ES-I3 (cell line): ENCODE results near the gene MAPK7.

ENCODE experiments used
- H3K36me3 ChIP-seq: 2 replicates; pipeline ENCODE4 v1.6.1; 2013; ENCODE audit warnings: mild to moderate bottlenecking, low read length, control low read depth, moderate library complexity; ENCODE audit not compliant: insufficient read depth
- H3K4me1 ChIP-seq: 2 replicates; pipeline ENCODE4 v1.6.1; 2013; ENCODE audit warnings: mild to moderate bottlenecking, control low read depth, low read length; ENCODE audit not compliant: insufficient read depth
- H3K9ac ChIP-seq: 2 replicates; pipeline ENCODE4 v1.6.1; 2013; ENCODE audit warnings: low read depth, mild to moderate bottlenecking, low read length, moderate library complexity
- H3K9me3 ChIP-seq: 2 replicates; pipeline ENCODE4 v1.6.1; 2013; ENCODE audit warnings: mild to moderate bottlenecking, low read length, moderate library complexity; ENCODE audit not compliant: control insufficient read depth, insufficient read depth

MAPK7 gene

DNA sequence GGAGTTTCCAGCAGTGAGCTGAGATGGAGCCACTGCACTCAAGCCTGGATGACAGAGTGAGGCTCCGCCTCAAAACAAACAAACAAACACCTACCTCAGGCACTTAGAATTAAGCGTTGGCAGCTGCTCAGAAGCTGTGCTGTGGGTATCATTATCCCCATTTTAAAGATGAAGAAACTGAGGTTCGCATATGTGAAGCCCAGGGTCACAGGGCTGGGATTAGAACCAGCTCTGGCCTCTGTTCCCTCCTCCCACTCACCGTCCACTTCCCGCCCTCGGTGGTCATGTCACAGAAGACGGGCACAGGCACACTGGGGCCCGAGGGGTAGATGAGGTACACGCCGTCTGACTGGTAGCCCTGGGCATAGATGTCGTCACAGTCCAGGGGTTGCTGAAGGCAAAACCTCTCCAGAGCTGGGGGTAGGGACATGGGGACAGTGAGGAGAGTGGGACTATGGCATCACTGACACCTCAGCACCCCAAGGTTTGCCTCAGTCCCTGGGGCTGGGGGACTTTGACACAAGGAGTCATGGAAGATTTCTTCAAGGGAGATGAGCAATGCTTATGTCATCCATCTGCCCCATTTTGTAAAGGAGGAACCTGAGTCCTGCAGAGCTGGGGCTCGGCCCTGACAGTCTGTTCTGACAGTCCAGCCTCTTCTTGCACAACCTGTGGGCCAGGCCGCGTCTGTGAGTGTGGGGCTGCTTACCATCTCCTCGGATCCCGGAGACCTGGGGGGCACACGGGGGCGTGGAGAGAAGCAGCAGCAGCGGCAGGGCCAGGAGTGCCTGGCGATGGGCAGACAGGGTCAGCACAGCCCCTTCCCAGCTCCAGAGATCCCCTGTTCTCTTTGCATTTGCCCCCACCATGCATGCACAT lies 8.0 kb downstream of the MAPK7 start:
- Histone ChIP-seq H3K9me3 (no peaks in the 10 kb centered on the region), H3K4me1 (peaks cover 16% of the 10 kb centered on the region; the same call in 1 of the 2 replicates), H3K9ac (no peak overlapping the region), H3K36me3 (peaks cover 9% of the 10 kb centered on the region; the same call in 1 of the 2 replicates)

DNA sequence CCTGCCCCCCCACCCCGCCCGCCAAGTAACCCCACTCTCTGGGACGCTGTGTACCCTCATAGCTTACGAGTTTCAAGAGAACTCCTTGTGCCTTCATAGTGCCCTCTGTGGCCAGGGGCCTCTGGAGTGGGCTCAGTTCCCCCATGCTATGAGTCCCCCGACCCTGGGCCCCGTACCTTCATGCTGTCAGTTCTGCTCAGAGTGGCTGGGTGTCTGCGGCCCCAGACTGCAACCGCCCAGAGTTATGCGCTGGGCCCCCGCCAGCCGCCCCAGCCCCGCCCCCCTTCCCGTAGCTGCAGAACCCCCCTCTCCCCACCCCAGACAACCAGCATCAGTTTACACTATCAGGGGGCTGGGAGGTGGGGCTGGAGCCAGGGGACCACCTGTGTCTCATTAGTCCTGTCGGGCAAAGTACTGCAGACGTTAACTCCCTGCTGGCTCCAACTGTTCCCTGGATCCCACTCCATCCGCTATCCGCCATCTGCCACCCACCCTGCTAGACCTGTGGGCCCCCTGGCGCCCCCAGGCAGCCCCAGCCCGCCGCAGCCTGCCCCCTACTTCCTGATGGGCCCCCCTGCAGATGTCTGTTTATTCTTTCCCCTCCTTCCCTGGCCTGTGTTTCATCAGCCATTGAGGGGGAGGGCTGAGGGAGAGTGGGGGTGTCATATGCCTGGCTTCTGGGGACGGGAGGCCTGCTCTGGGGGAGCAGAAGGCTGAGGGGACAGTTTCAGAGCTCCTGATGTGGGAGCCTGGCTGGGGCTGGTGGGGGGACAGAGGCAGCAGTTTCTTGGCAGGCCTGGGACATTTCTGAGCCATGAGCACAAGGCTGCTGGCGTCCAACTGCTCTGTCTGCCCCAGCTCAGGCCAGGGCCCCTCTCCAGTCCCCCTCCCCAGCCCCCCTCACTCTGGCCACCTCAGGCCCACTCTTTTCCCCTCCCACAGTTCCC lies 8.9 kb downstream of the MAPK7 start, which contains the start of gene MFAP4:
TSS of gene MFAP4 (minus strand) at position 217 of the 947 bp plus-strand sequence. CDS start at position 182, 35 bp downstream.
- no peak within 1 kb of the TSS for H3K9ac ChIP-seq
- peaks cover 5% of the 10 kb centered on the region; the same call in 1 of the 2 replicates for H3K36me3 ChIP-seq
- H3K9me3 ChIP-seq = no peaks in the 10 kb centered on the region
- H3K4me1 ChIP-seq = peaks cover 16% of the 10 kb centered on the region; the same call in 1 of the 2 replicates

DNA sequence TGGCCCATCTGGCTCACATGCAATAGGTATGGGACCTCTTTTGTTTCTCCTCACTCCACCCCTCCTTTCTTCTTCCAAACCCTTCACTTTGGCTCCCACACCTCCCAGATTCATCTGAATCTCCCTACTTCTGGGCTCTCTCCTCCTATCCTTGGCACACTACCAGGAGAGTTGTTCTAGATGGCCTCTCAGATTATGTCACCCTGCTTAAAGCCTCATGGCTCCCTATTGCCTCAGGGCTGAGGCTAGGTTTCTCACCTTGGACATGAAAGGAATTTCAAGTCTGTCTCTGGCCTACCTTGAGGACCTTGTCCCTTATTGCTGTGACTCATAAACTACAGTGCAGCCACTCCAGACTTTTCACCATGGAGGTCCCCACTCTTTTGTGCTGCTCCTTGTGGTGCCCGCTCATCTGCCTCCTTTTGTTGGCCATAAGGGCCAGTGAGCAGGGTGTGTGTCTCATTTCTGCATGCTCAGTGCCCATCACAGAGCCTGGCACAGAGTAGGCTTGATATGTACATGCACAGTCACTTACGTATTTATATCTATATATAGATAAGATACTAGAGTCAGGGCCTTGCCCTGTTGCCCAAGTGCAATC lies 9.7 kb downstream of the MAPK7 start:
- Histone ChIP-seq H3K9ac (no peak overlapping the region), H3K9me3 (no peaks in the 10 kb centered on the region), H3K36me3 (no peaks in the 10 kb centered on the region), H3K4me1 (peaks cover 16% of the 10 kb centered on the region; the same call in 1 of the 2 replicates)

DNA sequence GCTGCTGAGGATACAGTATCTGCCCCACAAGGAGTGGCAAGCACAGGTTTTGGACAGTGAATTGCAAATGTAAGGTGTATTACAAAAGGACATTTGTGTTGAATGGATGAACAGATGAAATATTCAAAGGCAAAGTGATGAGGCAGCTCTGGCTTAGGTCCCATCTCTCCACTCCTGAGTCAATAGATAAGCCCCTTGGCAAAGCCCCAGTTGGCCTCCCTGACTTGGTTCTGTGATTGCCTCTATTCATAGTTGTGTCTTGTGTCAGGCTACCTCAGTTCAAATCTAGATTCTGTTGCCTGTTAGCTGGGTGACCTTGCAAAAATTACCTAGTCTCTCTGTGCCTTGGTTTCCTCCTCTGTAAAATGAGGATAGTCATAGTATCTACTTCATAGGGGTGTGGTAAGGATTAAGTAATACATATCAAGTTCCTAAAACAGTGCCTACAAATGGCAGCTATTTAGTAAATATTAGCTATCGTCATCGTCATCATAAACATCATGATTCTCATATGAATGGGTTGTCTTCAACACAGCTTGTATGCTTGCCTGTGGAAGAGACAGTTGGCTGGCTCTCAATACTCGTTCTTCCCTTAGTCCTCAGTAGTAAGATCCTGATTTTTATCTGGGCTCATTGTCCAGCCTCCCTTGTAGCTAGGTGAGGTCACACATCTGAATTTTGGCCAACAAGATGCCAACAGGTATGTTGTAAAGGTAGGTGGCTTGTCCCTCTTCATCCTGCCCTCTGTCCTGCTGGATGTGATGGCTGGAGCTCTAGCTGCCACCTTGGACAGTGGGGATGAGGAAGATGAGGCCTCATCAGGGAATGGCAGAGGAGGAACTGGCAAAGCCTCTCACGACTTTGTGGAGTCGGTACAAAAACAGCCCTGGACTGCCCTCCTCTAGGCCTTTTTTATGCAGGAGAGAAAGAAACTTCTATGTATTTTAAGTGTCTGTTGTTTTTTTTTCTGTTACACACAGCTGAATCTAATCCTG lies 10.8 kb downstream of the MAPK7 start:
- peaks cover 16% of the 10 kb centered on the region; the same call in 1 of the 2 replicates for H3K4me1 ChIP-seq
- no peaks in the 10 kb centered on the region for H3K9me3 ChIP-seq
- no peak overlapping the region for H3K9ac ChIP-seq
- H3K36me3 ChIP-seq = no peaks in the 10 kb centered on the region

DNA sequence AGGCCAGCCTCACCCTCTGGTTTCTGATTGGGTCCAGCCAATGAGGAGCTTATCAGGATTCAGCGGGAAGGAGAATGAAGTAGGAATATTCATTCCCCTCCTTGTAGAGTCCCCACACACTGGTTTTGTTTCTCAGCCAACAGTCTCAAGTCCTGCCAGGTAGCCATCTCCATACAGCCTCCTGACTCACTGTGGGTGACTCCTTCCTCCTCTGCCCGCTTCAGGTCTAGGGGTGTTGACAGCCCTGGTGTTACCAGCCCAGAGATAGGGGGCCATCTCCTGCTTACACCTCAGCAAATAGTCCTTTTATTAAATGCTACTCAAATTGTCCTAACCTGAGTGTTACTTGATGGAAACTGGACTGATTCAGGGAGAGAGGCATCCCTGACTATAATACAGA lies 12.7 kb downstream of the MAPK7 start:
- no peak overlapping the region for H3K9ac ChIP-seq
- no peaks in the 10 kb centered on the region for H3K36me3 ChIP-seq
- no peaks in the 10 kb centered on the region for H3K9me3 ChIP-seq
- peaks cover 9% of the 10 kb centered on the region; the same call in 1 of the 2 replicates for H3K4me1 ChIP-seq

DNA sequence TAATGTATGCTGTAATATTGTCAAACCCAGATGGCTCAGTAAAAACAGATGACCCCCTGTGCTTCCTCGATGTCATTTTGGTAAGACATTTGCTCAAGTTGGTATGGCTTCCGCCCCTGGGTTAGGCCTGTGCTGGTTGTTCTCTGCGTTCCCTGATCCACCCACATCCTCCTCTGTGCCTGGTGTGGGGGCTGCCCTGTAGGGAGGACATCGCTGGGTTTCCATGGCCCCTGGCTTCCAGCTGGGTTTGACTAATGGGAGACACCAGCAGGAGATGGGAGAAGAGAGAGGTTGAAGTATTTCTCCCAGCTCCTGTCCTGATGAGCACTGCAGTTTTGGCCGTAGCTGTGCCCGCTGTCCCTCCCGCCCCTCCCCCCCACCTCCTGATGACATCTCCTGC lies 13.1 kb downstream of the MAPK7 start:
- no peaks in the 10 kb centered on the region for H3K9me3 ChIP-seq
- peaks cover 6% of the 10 kb centered on the region; the same call in 1 of the 2 replicates for H3K4me1 ChIP-seq
- H3K9ac ChIP-seq = no peak overlapping the region

DNA sequence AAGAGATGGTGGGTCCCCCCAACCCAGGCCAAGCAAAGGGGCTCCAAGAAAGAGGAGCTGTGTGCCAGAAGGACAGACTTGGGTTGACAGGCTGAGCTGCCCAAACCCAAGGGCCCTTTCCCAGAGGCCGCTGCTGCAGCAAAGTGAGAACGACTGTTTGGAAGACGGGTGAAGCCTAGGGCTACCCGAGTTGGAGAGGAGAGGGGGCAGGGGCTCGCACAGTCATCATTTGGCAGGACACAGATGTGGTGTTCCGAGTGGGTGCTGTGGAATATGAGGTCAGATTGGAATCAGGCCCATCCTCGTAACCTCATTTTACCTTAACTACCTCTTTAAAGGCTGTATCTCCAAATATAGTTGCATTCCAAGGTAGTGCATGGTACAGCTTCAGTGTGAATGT lies 14.0 kb downstream of the MAPK7 start:
- Histone ChIP-seq H3K9me3 (no peaks in the 10 kb centered on the region), H3K9ac (no peak overlapping the region), H3K36me3 (no peaks in the 10 kb centered on the region), H3K4me1 (peaks cover 3% of the 10 kb centered on the region; the same call in 1 of the 2 replicates)

More for the DNA sequence above, 13.1 kb downstream of the MAPK7 start:
- no peaks in the 10 kb centered on the region for H3K36me3 ChIP-seq

DNA sequence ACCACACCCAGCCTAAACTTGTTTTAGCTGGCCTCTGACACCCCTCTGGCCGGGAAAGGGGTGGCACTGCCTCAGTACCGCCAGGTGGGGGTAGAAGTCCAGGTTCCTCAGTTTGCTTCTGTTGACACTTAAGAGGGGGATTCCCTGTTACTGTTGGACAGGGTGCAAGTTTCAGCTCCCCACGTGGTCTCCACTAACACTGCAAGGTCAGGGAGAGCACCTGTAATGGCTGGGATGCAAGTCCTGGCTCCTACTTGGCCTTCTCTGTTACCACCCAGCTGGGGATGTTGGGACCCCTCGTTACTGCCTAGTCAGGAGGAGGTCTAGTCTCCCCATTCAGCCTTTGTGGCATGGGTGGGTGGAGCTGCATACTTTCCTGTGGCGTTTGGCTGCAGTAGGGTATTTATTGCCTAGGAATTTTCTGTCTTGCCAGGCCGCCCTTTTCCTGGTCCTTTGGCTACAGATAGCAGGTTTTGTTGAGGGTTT lies 19.3 kb downstream of the MAPK7 start:
- no peak overlapping the region for H3K9ac ChIP-seq

DNA sequence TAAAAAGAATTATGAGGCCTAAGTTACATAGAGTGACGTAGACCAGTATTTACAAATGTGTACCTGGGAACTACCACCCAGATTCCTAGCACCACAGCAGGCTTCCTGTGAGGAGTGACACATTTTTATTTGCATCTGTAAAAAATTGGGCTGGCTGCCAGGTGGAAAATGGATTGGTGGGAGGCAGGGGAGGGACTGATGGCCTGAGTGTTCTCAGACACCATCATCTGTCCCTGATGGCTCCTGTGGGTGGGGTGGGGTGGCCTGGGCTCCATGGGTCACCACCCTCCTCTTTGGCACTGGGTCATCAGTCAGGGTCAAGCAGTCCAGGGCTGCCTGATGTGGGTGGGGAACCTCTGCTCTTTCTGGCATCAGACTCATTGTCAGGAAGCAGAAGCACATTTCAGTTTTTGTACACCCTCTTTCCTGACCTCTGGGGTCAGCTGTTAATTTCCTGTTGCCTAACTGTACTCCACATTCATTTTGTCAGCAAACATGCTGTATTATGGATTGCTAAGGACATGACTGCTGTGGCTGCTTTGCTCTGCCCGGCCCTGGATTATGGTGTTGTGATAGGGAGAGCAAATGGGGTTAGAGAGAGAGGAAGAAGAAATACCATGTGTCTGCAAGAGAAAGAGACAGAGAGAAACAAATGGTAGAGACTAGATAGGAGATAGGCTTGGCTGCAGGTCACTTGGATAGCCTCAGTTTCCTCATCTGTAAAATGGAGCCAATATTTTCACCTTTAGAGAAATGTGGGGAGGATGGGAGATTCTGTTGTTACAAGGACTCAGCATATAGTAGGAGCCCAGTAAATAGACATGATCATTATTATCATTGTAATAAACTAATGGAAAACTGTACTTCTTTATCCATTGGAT lies 20.2 kb downstream of the MAPK7 start:
- no peak overlapping the region for H3K9ac ChIP-seq
- no peaks in the 10 kb centered on the region for H3K9me3 ChIP-seq
- peaks cover 12% of the 10 kb centered on the region for H3K4me1 ChIP-seq
- no peaks in the 10 kb centered on the region for H3K36me3 ChIP-seq

More for the DNA sequence above, 19.3 kb downstream of the MAPK7 start:
- Histone ChIP-seq H3K4me1 (peaks cover 12% of the 10 kb centered on the region), H3K9me3 (no peaks in the 10 kb centered on the region), H3K36me3 (no peaks in the 10 kb centered on the region)

DNA sequence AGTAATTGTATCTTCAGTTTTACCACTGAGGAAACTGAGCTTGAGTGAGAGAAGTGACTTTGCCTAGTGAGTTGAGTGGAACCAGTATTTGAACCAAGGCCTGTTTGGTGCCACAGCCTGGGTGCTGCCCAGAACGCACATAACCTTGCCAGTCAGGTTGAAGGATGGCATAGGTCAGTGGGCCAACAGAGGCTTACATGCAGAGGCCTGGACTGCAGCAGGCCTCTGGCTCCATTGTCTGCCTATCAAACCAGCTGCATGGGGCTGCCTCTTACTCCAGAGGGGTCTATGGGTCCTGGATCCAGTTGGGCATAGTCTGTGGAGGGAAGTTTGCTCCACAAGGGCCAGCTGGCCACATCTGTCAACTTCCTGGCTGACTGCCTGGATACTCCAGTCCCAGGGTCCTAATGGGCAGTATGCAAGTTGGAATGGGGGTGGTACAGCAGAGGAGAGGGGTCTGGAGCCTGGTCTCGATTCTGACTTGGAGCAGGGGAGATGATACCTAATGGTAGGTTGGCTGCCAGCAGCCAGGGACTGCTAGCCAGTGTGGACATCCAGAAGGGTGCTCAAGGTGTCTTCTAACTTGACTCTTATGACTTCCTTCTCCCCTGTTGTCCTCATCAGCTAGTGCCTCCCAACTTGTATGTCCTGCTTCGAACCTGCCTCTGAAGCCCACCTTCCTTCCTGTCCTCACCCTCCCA lies 21.6 kb downstream of the MAPK7 start:
- Histone ChIP-seq H3K9ac (no peak overlapping the region), H3K36me3 (no peaks in the 10 kb centered on the region), H3K9me3 (no peaks in the 10 kb centered on the region), H3K4me1 (peaks cover 12% of the 10 kb centered on the region)

DNA sequence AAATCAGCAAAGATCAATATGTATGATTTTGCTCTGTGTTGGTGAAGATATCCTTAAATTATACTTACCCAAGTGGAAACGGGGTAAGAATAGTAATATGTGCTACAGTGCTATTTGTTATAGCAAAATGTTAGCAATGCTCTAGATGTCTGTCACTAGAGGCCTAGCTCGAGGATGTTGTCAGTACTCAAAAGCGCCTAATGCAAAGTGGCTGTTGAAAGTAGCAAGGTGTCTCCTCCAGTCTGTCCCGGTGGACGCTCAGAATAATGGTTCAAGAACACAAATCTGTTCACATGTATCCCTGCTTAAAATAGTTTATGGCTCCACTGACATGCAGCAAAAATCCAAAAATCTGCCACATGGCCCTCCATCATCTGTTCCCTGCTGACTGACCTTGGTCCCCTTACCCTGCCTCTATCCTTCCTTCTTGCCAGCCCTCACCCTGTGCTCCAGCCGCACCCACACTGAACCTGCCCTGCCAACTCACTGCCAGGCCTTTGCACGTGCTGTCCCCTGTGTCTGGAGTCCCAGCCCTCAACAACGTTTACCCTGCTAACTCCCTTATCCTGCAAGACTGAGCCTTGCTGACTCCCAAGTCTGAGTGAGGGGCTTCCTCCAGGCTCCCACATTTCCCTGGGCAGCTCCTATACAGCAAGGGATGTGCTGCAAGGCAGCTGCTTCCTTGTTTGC lies 23.2 kb downstream of the MAPK7 start:
- no peaks in the 10 kb centered on the region for H3K9me3 ChIP-seq
- H3K4me1 ChIP-seq = peaks cover 12% of the 10 kb centered on the region
- no peak overlapping the region for H3K9ac ChIP-seq
- no peaks in the 10 kb centered on the region for H3K36me3 ChIP-seq
